ENCODE results near the gene S1PR5. TPM values are rescaled to one million over a fixed set of nuclear protein-coding genes. Genes with fewer than 3 reads are reported as not detected.
A peak's percentile ranks its signal among the peaks of the same experiment; 100 is the strongest.

The S1PR5 gene
- total and polyA plus RNA-seq, 9 of the 15 experiments (the other 6 are each of a cell fraction or from before 2014, with no cell fraction given): 0.03 to 0.54 (median 0.35) TPM; not detected in 4

- TF ChIP-seq PRPF4 (IDR thresholded peaks at IDR 0.05; ENCODE audit: insufficient read depth, low read depth, low read length, poor library complexity, severe bottlenecking) (no peak), PRMT5 (CRISPR knock-in tag; IDR thresholded peaks at IDR 0.05) (no peak), SIRT6 (IDR thresholded peaks at IDR 0.05; ENCODE audit: low read depth, low read length) (no peak), PHB2 (IDR thresholded peaks at IDR 0.05; ENCODE audit: low read depth) (no peak), SMARCC2 (IDR thresholded peaks at IDR 0.05; ENCODE audit: low read depth) (peak; percentile 31; the same call in 1 of the 2 replicates), ZBTB49 (CRISPR knock-in tag; IDR thresholded peaks at IDR 0.05; ENCODE audit: borderline replicate concordance) (peak; percentile 75; the same call in 1 of the 2 replicates), RNF2 (IDR thresholded peaks at IDR 0.05) (no peak; the same call in 1 of the 2 replicates), PYGO2 (tag; IDR thresholded peaks at IDR 0.05) (no peak), ZBTB9 (CRISPR knock-in tag; IDR thresholded peaks at IDR 0.05) (no peak), ZNF408 (CRISPR knock-in tag; IDR thresholded peaks at IDR 0.05; ENCODE audit: low read depth) (no peak), MYNN (IDR thresholded peaks at IDR 0.05) (no peak), MYNN (CRISPR knock-in tag; IDR thresholded peaks at IDR 0.05) (no peak), ZFP30 (CRISPR knock-in tag; IDR thresholded peaks at IDR 0.05; ENCODE audit: borderline replicate concordance) (no peak), ARID4B (CRISPR knock-in tag; IDR thresholded peaks at IDR 0.05) (no peak; the same call in 1 of the 2 replicates), ZNF518B (CRISPR knock-in tag; IDR thresholded peaks at IDR 0.05) (no peak), HDAC2 (IDR thresholded peaks at IDR 0.05) (no peak; the same call in none of the 2 replicates)
These were observed 14.1 kb downstream of the S1PR5 start, which contains the start of gene KEAP1 (continued) for GRCh38 chr19:10503002-10503789.

Measured in K562 (cell line).